Measurements from ENCODE around the gene RPUSD2. TPM values are rescaled to one million over a fixed set of nuclear protein-coding genes. Genes with fewer than 3 reads are reported as not detected.

Gene RPUSD2
- total RNA-seq, 4 donors from 2014 or later: 4.3 to 11.4 (median 8.3) TPM

GRCh38 chr15:40613080-40613479 is 44.0 kb downstream of the RPUSD2 start:
- Histone ChIP-seq H3K9me3 (no peaks in the 10 kb centered on the region), H3K4me1 (no peaks in the 10 kb centered on the region), H3K36me3 (no peaks in the 10 kb centered on the region), H3K27ac (no peak overlapping the region), H3K27me3 (no peaks in the 10 kb centered on the region), H3K4me3 (no peak overlapping the region)
- TF ChIP-seq CTCF (IDR thresholded peaks at IDR 0.05): no peak
- no peak for TF ChIP-seq EP300 (IDR thresholded peaks at IDR 0.05)
- TF ChIP-seq POLR2A (IDR thresholded peaks at IDR 0.05): no peak
- WGBS, 2 donors: 86 to 94% methylated on average over 5 of the region's 5 CpGs
- DNase-seq (ENCODE audit: low spot score in 2 of 2): no peak

GRCh38 chr15:40618023-40618422 is 48.9 kb downstream of the RPUSD2 start:
- TF ChIP-seq CTCF (IDR thresholded peaks at IDR 0.05): no peak
- no peak for TF ChIP-seq EP300 (IDR thresholded peaks at IDR 0.05)
- no peak overlapping the region for H3K4me3 ChIP-seq
- 78 to 86% methylated on average over 2 of the region's 2 CpGs for WGBS, 2 donors
- no peaks in the 10 kb centered on the region for H3K9me3 ChIP-seq
- H3K27ac ChIP-seq: no peak overlapping the region
- no peaks in the 10 kb centered on the region for H3K36me3 ChIP-seq
- no peak for DNase-seq (ENCODE audit: low spot score in 2 of 2)
- no peaks in the 10 kb centered on the region for H3K4me1 ChIP-seq
- no peaks in the 10 kb centered on the region for H3K27me3 ChIP-seq

DNA sequence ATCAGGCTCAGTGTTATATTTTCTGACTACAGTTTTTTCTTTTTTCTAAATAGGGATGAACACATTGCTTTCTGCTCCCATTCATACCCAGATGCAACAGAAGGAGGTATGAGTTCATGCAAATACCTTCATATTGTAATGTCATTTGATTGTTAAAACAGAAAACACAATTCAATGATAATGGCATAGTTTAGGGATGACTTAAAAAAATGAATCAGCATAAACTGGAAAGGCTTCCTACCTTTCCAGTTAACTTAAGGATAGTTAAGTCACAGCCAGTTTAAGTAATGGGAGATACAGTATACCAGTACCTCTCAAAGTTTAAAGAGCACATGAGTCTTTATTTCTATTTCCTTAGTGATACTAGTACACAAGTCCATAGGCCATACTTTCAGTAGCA is 49.8 kb downstream of the RPUSD2 start:
- TF ChIP-seq CTCF (IDR thresholded peaks at IDR 0.05): no peak
- TF ChIP-seq EP300 (IDR thresholded peaks at IDR 0.05): no peak
- TF ChIP-seq POLR2A (IDR thresholded peaks at IDR 0.05): no peak
- Histone ChIP-seq H3K27ac (no peak overlapping the region), H3K9me3 (no peaks in the 10 kb centered on the region), H3K36me3 (no peaks in the 10 kb centered on the region), H3K4me1 (no peaks in the 10 kb centered on the region), H3K4me3 (no peak overlapping the region), H3K27me3 (no peaks in the 10 kb centered on the region)
- DNase-seq (ENCODE audit: low spot score in 2 of 2): no peak

- H3K27me3 ChIP-seq: no peaks in the 10 kb centered on the region
- no peaks in the 10 kb centered on the region for H3K9me3 ChIP-seq
- TF ChIP-seq POLR2A (IDR thresholded peaks at IDR 0.05): no peak
- no peak for TF ChIP-seq EP300 (IDR thresholded peaks at IDR 0.05)
- TF ChIP-seq CTCF (IDR thresholded peaks at IDR 0.05): no peak
- H3K36me3 ChIP-seq: no peaks in the 10 kb centered on the region
- H3K4me1 ChIP-seq: no peaks in the 10 kb centered on the region
- WGBS, 2 donors: 37 to 52% methylated on average over 2 of the region's 2 CpGs
- no peak overlapping the region for H3K27ac ChIP-seq
- DNase-seq (ENCODE audit: low spot score in 2 of 2): no peak
- H3K4me3 ChIP-seq: no peak overlapping the region
Observed at GRCh38 chr15:40623361-40623760, 54.3 kb downstream of the RPUSD2 start.

Small RNA genes lying within 50 kb of the gene (small RNA-seq; reads per million reads assigned to genes)
- not detected for gene RF00017
- gene RN7SL376P: not detected
- gene RNU6-516P: not detected

Other genes with a start within 250 kb of the RPUSD2 start
- 10 to 100 TPM; 13.8 to 25.9 (median 20.5) TPM for gene INAFM2, start 245.6 kb upstream of the RPUSD2 start, total RNA-seq
- gene CCDC9B, start 228.4 kb upstream of the RPUSD2 start, total RNA-seq: 10 to 100 TPM; 19.3 to 22.8 (median 21.2) TPM
- gene PHGR1, start 218.3 kb upstream of the RPUSD2 start, total RNA-seq: not detected
- under 1 TPM; under 0.01 to 0.22 (median 0.10) TPM for gene DISP2, start 211.1 kb upstream of the RPUSD2 start, total RNA-seq
- gene KNSTRN, start 186.6 kb upstream of the RPUSD2 start, total RNA-seq: 1 to 10 TPM; 3.3 to 7.1 (median 4.2) TPM
- gene IVD, start 163.5 kb upstream of the RPUSD2 start, total RNA-seq: 10 to 100 TPM; 62.8 to 88.6 (median 76.7) TPM
- gene BAHD1, start 128.3 kb upstream of the RPUSD2 start, total RNA-seq: 10 to 100 TPM; 12.3 to 25.5 (median 16.2) TPM
- 10 to 100 TPM in 3 of 4 donors, 1 to 10 TPM in 1; 5.7 to 27.8 (median 15.4) TPM for gene CHST14, start 98.3 kb upstream of the RPUSD2 start, total RNA-seq
- gene CCDC32, start 4.3 kb upstream of the RPUSD2 start, total RNA-seq: 10 to 100 TPM; 21.6 to 43.9 (median 33.0) TPM
- gene KNL1, start 24.9 kb downstream of the RPUSD2 start, total RNA-seq: 1 to 10 TPM in 2 of 4 donors, under 1 TPM in 2; under 0.01 to 1.3 (median 0.99) TPM
- under 1 TPM in 2 of 4 donors, not detected in 2; 0.42 to 0.59 TPM for gene RAD51, start 125.9 kb downstream of the RPUSD2 start, total RNA-seq
- 10 to 100 TPM; 26.7 to 41.1 (median 39.1) TPM for gene RMDN3, start 186.0 kb downstream of the RPUSD2 start, total RNA-seq
- gene GCHFR, start 194.8 kb downstream of the RPUSD2 start, total RNA-seq: 10 to 100 TPM; 24.5 to 49.4 (median 44.1) TPM
- under 1 TPM in 1 of 4 donors, not detected in 3; 0.59 TPM for gene C15orf62, start 200.7 kb downstream of the RPUSD2 start, total RNA-seq
- gene ZFYVE19, start 237.8 kb downstream of the RPUSD2 start, total RNA-seq: 10 to 100 TPM; 19.0 to 48.5 (median 34.2) TPM
- 10 to 100 TPM; 23.9 to 61.5 (median 36.3) TPM for gene DNAJC17, start 238.2 kb downstream of the RPUSD2 start, total RNA-seq